K562 (cell line): ENCODE data around the gene PCSK5.

Experiments
- CHD1 ChIP-seq: fragments of 200-600 bp; sonication (generic); IDR thresholded peaks from one replicate; pipeline ENCODE4 v1.6.1; 2012; ENCODE audit warnings: mild to moderate bottlenecking, moderate library complexity, low read length, inconsistent platforms
- EZH2 ChIP-seq: IDR thresholded peaks from 2 replicates; pipeline ENCODE4 v1.6.1; 2012; ENCODE audit warnings: low read depth, mild to moderate bottlenecking, inconsistent platforms, low read length, borderline replicate concordance
- GABPA ChIP-seq: fragments of 200-800 bp; sonication (Bioruptor generic); conservative IDR thresholded peaks from 2 replicates; pipeline ENCODE4 v1.6.1; 2016; ENCODE audit warnings: low read depth, missing genetic modification characterization, missing compliant biosample characterization
- HCFC1 ChIP-seq: IDR thresholded peaks from 2 replicates; pipeline ENCODE4 v1.6.1; 2012; ENCODE audit warnings: low read depth, low read length, improper control_type of control experiment
- KAT7 ChIP-seq: sonication (generic); formaldehyde crosslinking; IDR thresholded peaks from 2 replicates; pipeline ENCODE4 v1.8.0; 2022; ENCODE audit warnings: missing genetic modification reagents, mild to moderate bottlenecking, borderline replicate concordance
- MTA2 ChIP-seq: fragments of 450-650 bp; IDR thresholded peaks from 2 replicates; pipeline ENCODE4 v1.6.1; 2016; ENCODE audit warnings: low read depth
- NCOA4 ChIP-seq: fragments of 450-650 bp; IDR thresholded peaks from 2 replicates; pipeline ENCODE4 v1.6.1; 2018; ENCODE audit warnings: mild to moderate bottlenecking; ENCODE audit not compliant: partially characterized antibody
- RAD21 ChIP-seq, 2 experiments: fragments of 250-450 bp in 1 of 2; fragments of 450-650 bp in 1 of 2; sonication (Bioruptor Pico) in 1 of 2; formaldehyde crosslinking in 1 of 2; IDR thresholded peaks in 1 of 2; conservative IDR thresholded peaks in 1 of 2; 2 replicates each; pipeline versions ENCODE4 v1.4.0 to v1.8.0; 2020 to 2022; ENCODE audit warnings: mild to moderate bottlenecking in 2 of 2, moderate library complexity in 1 of 2
- TAF7 ChIP-seq: fragments of 450-650 bp; IDR thresholded peaks from 2 replicates; pipeline ENCODE4 v1.6.1; 2016; ENCODE audit warnings: missing genetic modification characterization, missing compliant biosample characterization
- ZNF212 ChIP-seq: fragments of 450-650 bp; formaldehyde crosslinking; IDR thresholded peaks from 2 replicates; pipeline ENCODE4 v1.4.0; 2020; ENCODE audit warnings: mild to moderate bottlenecking
- TF ChIP-seq, protein P1 (sequence below): fragments of 450-650 bp; IDR thresholded peaks from 2 replicates; pipeline ENCODE4 v1.6.1; 2017; ENCODE audit warnings: mild to moderate bottlenecking, moderate library complexity
- TF ChIP-seq, protein P2 (sequence below), 3 experiments: IDR thresholded peaks in 2 of 3; conservative IDR thresholded peaks in 1 of 3; 2 replicates each; pipeline ENCODE4 v1.5.1; 2011 to 2012; ENCODE audit warnings: low read length in 3 of 3, mild to moderate bottlenecking in 3 of 3, control low read depth in 2 of 3, improper control_type of control experiment in 1 of 3, inconsistent platforms in 1 of 3, low read depth in 1 of 3, mixed read lengths in 1 of 3, moderate library complexity in 1 of 3; ENCODE audit not compliant: insufficient read depth in 2 of 3

- no peak for TF ChIP-seq HCFC1
- TF ChIP-seq EZH2 = no peak
- no peak for TF ChIP-seq GABPA (tag)
- no peak for TF ChIP-seq MTA2
- TF ChIP-seq NCOA4 = no peak
- TF ChIP-seq KAT7 = no peak
- TF ChIP-seq, protein P1, sequence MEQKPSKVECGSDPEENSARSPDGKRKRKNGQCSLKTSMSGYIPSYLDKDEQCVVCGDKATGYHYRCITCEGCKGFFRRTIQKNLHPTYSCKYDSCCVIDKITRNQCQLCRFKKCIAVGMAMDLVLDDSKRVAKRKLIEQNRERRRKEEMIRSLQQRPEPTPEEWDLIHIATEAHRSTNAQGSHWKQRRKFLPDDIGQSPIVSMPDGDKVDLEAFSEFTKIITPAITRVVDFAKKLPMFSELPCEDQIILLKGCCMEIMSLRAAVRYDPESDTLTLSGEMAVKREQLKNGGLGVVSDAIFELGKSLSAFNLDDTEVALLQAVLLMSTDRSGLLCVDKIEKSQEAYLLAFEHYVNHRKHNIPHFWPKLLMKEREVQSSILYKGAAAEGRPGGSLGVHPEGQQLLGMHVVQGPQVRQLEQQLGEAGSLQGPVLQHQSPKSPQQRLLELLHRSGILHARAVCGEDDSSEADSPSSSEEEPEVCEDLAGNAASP = no peak
- TF ChIP-seq CHD1 = no peak
- TF ChIP-seq ZNF212 (CRISPR knock-in tag) = no peak
- TF ChIP-seq RAD21 (CRISPR knock-in tag; conservative IDR thresholded peaks at IDR 0.05 in 1 of 2, IDR thresholded peaks at IDR 0.05 in 1 of 2) = no peak
- TF ChIP-seq, protein P2, sequence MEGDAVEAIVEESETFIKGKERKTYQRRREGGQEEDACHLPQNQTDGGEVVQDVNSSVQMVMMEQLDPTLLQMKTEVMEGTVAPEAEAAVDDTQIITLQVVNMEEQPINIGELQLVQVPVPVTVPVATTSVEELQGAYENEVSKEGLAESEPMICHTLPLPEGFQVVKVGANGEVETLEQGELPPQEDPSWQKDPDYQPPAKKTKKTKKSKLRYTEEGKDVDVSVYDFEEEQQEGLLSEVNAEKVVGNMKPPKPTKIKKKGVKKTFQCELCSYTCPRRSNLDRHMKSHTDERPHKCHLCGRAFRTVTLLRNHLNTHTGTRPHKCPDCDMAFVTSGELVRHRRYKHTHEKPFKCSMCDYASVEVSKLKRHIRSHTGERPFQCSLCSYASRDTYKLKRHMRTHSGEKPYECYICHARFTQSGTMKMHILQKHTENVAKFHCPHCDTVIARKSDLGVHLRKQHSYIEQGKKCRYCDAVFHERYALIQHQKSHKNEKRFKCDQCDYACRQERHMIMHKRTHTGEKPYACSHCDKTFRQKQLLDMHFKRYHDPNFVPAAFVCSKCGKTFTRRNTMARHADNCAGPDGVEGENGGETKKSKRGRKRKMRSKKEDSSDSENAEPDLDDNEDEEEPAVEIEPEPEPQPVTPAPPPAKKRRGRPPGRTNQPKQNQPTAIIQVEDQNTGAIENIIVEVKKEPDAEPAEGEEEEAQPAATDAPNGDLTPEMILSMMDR (IDR thresholded peaks at IDR 0.05 in 2 of 3, conservative IDR thresholded peaks at IDR 0.05 in 1 of 3; ENCODE audit: insufficient read depth in 2 of 3, low read depth in 1 of 3, low read length in 3 of 3) = no peak
- TF ChIP-seq TAF7 (tag) = no peak
These were observed 146.3 kb downstream of the PCSK5 start for GRCh38 chr9:76036762-76037161.
